ENCODE results near the gene EDDM13.

Gene EDDM13

GRCh38 chr19:56314381-56315076, 42.0 kb downstream of the EDDM13 start, which contains the start of gene ZSCAN5A:
TSS of gene ZSCAN5A (minus strand) at chr19:56314839. CDS start at chr19:56225046, 89,793 bp downstream.
- peak; percentile 89 for ATAC-seq
- peak; percentile 46; the same call in 1 of the 2 replicates for TF ChIP-seq ESRRG (CRISPR knock-in tag; IDR thresholded peaks at IDR 0.05)
- TF ChIP-seq TOX (CRISPR knock-in tag; IDR thresholded peaks at IDR 0.05; ENCODE audit: borderline replicate concordance), result no peak
- TF ChIP-seq ZFP3 (CRISPR knock-in tag; IDR thresholded peaks at IDR 0.05), result 0 out of 2 replicates have a peak, but pooled peaks have one; percentile 20
- no peak for TF ChIP-seq TSHZ2 (CRISPR knock-in tag; IDR thresholded peaks at IDR 0.05)
- no peak for TF ChIP-seq ZNF8 (CRISPR knock-in tag; IDR thresholded peaks at IDR 0.05)
- no peak for TF ChIP-seq OSR1 (CRISPR knock-in tag; IDR thresholded peaks at IDR 0.05)

GRCh38 chr19:56315077-56315828, 42.7 kb downstream of the EDDM13 start:
- ATAC-seq, result peak; percentile 96
- no peak for TF ChIP-seq ZC3H10 (CRISPR knock-in tag; IDR thresholded peaks at IDR 0.05)
- no peak for TF ChIP-seq ESRRG (CRISPR knock-in tag; IDR thresholded peaks at IDR 0.05)
- TF ChIP-seq CSRNP3 (CRISPR knock-in tag; IDR thresholded peaks at IDR 0.05), result no peak
- TF ChIP-seq ZFP30 (CRISPR knock-in tag; IDR thresholded peaks at IDR 0.05), result no peak
- TF ChIP-seq RARB (CRISPR knock-in tag; IDR thresholded peaks at IDR 0.05), result no peak
- no peak for TF ChIP-seq OSR1 (CRISPR knock-in tag; IDR thresholded peaks at IDR 0.05)
- TF ChIP-seq SNAI2 (CRISPR knock-in tag; IDR thresholded peaks at IDR 0.05), result no peak
- TF ChIP-seq ISL1 (CRISPR knock-in tag; IDR thresholded peaks at IDR 0.05), result no peak
- TF ChIP-seq GLIS3 (CRISPR knock-in tag; IDR thresholded peaks at IDR 0.05), result no peak
- no peak for TF ChIP-seq TOX (CRISPR knock-in tag; IDR thresholded peaks at IDR 0.05; ENCODE audit: borderline replicate concordance)
- no peak for TF ChIP-seq POU6F1 (CRISPR knock-in tag; IDR thresholded peaks at IDR 0.05; ENCODE audit: borderline replicate concordance, low read depth)
- no peak for TF ChIP-seq TSHZ2 (CRISPR knock-in tag; IDR thresholded peaks at IDR 0.05)
- TF ChIP-seq TCF4 (CRISPR knock-in tag; IDR thresholded peaks at IDR 0.05; ENCODE audit: borderline replicate concordance), result no peak
- TF ChIP-seq ZNF565 (CRISPR knock-in tag; conservative IDR thresholded peaks at IDR 0.05; ENCODE audit: low read depth), result no peak

GRCh38 chr19:56316728-56317127, 44.2 kb downstream of the EDDM13 start:
- no peak for ATAC-seq
- no peak for TF ChIP-seq ZC3H10 (CRISPR knock-in tag; IDR thresholded peaks at IDR 0.05)
- no peak for TF ChIP-seq GLIS3 (CRISPR knock-in tag; IDR thresholded peaks at IDR 0.05)
- no peak for TF ChIP-seq RARB (CRISPR knock-in tag; IDR thresholded peaks at IDR 0.05)
- TF ChIP-seq ESRRG (CRISPR knock-in tag; IDR thresholded peaks at IDR 0.05), result no peak
- no peak for TF ChIP-seq PATZ1 (CRISPR knock-in tag; IDR thresholded peaks at IDR 0.05; ENCODE audit: borderline replicate concordance)
- no peak for TF ChIP-seq SNAI2 (CRISPR knock-in tag; IDR thresholded peaks at IDR 0.05)
- no peak for TF ChIP-seq TSHZ2 (CRISPR knock-in tag; IDR thresholded peaks at IDR 0.05)
- no peak for TF ChIP-seq ZNF8 (CRISPR knock-in tag; IDR thresholded peaks at IDR 0.05)
- no peak for TF ChIP-seq ISL1 (CRISPR knock-in tag; IDR thresholded peaks at IDR 0.05)
- no peak for TF ChIP-seq PPARA (CRISPR knock-in tag; IDR thresholded peaks at IDR 0.05; ENCODE audit: borderline replicate concordance)
- no peak for TF ChIP-seq CREB5 (CRISPR knock-in tag; IDR thresholded peaks at IDR 0.05; ENCODE audit: low read depth)
- TF ChIP-seq TCF4 (CRISPR knock-in tag; IDR thresholded peaks at IDR 0.05; ENCODE audit: borderline replicate concordance), result no peak

Measured in SK-N-SH treated with all-trans-retinoic acid at 6 μM for 48 hours (cell line).